ENCODE measurements around the gene ATOH8. TPM values are rescaled to one million over a fixed set of nuclear protein-coding genes. Genes with fewer than 3 reads are reported as not detected.

ATOH8 gene
- total and polyA plus RNA-seq, 2 donors (not counting 3 experiments of a cell fraction or from before 2014, with no cell fraction given): 10.3 to 12.8 TPM

GRCh38 chr2:85788603-85789002, 34.8 kb downstream of the ATOH8 start:
- H3K9ac ChIP-seq (replicated peaks; ENCODE audit: extremely low read depth, insufficient read depth, low read length): no peak overlapping the region
- no TSS peak for BruUV-seq (replicated peaks)
- no peaks in the 10 kb centered on the region for H3K9me3 ChIP-seq (replicated peaks; ENCODE audit: control insufficient read depth, insufficient read depth, low read length)
- no peak for DNase-seq (ENCODE audit: low read depth, low spot score)
- no peak overlapping the region for H3K27ac ChIP-seq (ENCODE audit: insufficient read depth, low read depth, low read length)
- no peaks in the 10 kb centered on the region for H3K27me3 ChIP-seq (ENCODE audit: control insufficient read depth in 2 of 2, insufficient read depth in 2 of 2, low read length in 2 of 2)
- ChIA-PET CTCF (interaction anchor here (1.1 to 1.8 kb wide), 2 partner anchors 9 to 11 kb away, joined by 3 to 8 read pairs; no protein-coding TSS in a partner anchor), POLR2A (no interaction called here)
- H3K36me3 ChIP-seq (ENCODE audit: control insufficient read depth in 2 of 2, extremely low read depth in 1 of 2, insufficient read depth in 2 of 2, low read length in 2 of 2): peaks cover 0 to 3% of the 10 kb centered on the region in 2 experiments
- no peaks in the 10 kb centered on the region for H4K20me1 ChIP-seq (replicated peaks; ENCODE audit: control insufficient read depth, extremely low read depth, insufficient read depth, low read length)
- H3K4me3 ChIP-seq (replicated peaks in 1 of 3; ENCODE audit: insufficient read depth in 1 of 3, low read depth in 1 of 3, low read length in 3 of 3): no peak overlapping the region
- FAIRE-seq: no peak
- no peak overlapping the region for H2AFZ ChIP-seq (ENCODE audit: low read depth, low read length)
- no peak overlapping the region for H3K4me2 ChIP-seq (ENCODE audit: insufficient read depth, low read length)
- H3K9me1 ChIP-seq (replicated peaks; ENCODE audit: control insufficient read depth, extremely low read depth, insufficient read depth, low read length): no peaks in the 10 kb centered on the region
- TF ChIP-seq POLR2A (IDR thresholded peaks at IDR 0.05; ENCODE audit: low read depth, low read length) (no peak), EZH2 (IDR thresholded peaks at IDR 0.05; ENCODE audit: borderline replicate concordance, low read depth, low read length, severe bottlenecking) (no peak), POLR2AphosphoS5 (IDR thresholded peaks at IDR 0.05; ENCODE audit: insufficient read depth, low read depth, low read length) (no peak), JUN (IDR thresholded peaks at IDR 0.05; ENCODE audit: borderline replicate concordance, insufficient read depth, insufficient read length, low read depth) (no peak), GATA2 (IDR thresholded peaks at IDR 0.05; ENCODE audit: insufficient read depth, insufficient read length, low read depth, low read length) (no peak), MYC (IDR thresholded peaks at IDR 0.05; ENCODE audit: low read depth, low read length) (no peak), MAX (IDR thresholded peaks at IDR 0.05; ENCODE audit: insufficient read depth, insufficient read length) (no peak), CTCF (IDR thresholded peaks at IDR 0.05; ENCODE audit: extremely low read depth in 1 of 2, insufficient read depth in 1 of 2, low read depth in 1 of 2, low read length in 2 of 2) (no peak), FOS (IDR thresholded peaks at IDR 0.05; ENCODE audit: borderline replicate concordance, insufficient read depth, low read length) (no peak)
- intact Hi-C loops (cut with micrococcal nuclease): no loop called here
- dilution Hi-C loops (cut with MboI; ENCODE audit: extremely low pct_ligation_motif_present, low sequenced_read_pairs): no loop called here
- H3K4me1 ChIP-seq (ENCODE audit: control insufficient read depth, extremely low read depth, insufficient read depth, low read length): peaks cover 17% of the 10 kb centered on the region
- no peaks in the 10 kb centered on the region for H3K79me2 ChIP-seq (ENCODE audit: control insufficient read depth, insufficient read depth, low read length)

All from endothelial cell of umbilical vein (primary cell).